Measurements from ENCODE around the gene TNIK. TPM values are rescaled to one million over a fixed set of nuclear protein-coding genes. Genes with fewer than 3 reads are reported as not detected.
"Not testable (repeated sequence)": the region's sequence is repeated elsewhere in the genome, so short reads cannot be mapped to it uniquely, and the experiment has no call there.

The TNIK gene
- total RNA-seq, 1 donor from 2014 or later = 15.5 TPM

DNA sequence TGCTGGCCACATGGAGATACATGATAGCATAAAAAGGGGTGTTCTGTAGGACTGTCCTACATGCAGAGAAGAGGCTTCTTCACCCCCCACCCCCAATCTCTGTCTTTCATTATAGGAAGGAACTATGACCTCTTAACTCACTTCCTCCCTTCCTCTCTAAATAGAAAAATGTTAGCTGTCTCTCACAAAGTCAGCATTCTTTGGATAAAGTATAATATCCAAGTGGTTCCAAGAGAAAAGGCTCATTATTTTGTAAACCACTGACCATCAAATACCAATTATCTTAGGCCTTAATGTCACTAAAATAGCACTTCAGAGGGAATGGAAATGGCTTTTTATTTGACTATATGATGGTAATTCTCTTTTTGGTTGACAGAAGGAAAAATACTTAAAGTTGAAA is 338.4 kb downstream of the TNIK start:
- no peak overlapping the region for H3K4me3 Mint-ChIP-seq (ENCODE audit: unreplicated experiment)
- H3K36me3 Mint-ChIP-seq (ENCODE audit: unreplicated experiment) = peaks cover 25% of the 10 kb centered on the region
- H3K27ac Mint-ChIP-seq (ENCODE audit: unreplicated experiment) = no peak overlapping the region
- no peak for DNase-seq (ENCODE audit: extremely low spot score, unreplicated experiment)
- peaks cover 14% of the 10 kb centered on the region for H3K4me1 Mint-ChIP-seq (ENCODE audit: unreplicated experiment)
- TF ChIP-seq, protein P1, sequence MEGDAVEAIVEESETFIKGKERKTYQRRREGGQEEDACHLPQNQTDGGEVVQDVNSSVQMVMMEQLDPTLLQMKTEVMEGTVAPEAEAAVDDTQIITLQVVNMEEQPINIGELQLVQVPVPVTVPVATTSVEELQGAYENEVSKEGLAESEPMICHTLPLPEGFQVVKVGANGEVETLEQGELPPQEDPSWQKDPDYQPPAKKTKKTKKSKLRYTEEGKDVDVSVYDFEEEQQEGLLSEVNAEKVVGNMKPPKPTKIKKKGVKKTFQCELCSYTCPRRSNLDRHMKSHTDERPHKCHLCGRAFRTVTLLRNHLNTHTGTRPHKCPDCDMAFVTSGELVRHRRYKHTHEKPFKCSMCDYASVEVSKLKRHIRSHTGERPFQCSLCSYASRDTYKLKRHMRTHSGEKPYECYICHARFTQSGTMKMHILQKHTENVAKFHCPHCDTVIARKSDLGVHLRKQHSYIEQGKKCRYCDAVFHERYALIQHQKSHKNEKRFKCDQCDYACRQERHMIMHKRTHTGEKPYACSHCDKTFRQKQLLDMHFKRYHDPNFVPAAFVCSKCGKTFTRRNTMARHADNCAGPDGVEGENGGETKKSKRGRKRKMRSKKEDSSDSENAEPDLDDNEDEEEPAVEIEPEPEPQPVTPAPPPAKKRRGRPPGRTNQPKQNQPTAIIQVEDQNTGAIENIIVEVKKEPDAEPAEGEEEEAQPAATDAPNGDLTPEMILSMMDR (IDR thresholded peaks at IDR 0.05) = no peak
- no peaks in the 10 kb centered on the region for H3K27me3 Mint-ChIP-seq (ENCODE audit: unreplicated experiment)
- H3K9me3 Mint-ChIP-seq (ENCODE audit: unreplicated experiment) = no peaks in the 10 kb centered on the region

DNA sequence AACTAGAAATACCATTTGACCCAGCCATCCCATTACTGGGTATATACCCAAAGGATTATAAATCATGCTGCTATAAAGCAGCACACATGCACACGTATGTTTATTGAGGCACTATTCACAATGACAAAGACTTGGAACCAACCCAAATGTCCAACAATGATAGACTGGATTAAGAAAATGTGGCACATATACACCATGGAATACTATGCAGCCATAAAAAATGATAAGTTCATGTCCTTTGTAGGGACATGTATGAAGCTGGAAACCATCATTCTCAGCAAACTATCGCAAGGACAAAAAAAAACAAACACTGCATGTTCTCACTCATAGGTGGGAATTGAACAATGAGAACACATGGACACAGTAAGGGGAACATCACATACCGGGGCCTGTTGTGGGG is 340.8 kb downstream of the TNIK start:
- DNase-seq (ENCODE audit: extremely low spot score, unreplicated experiment); H3K27me3 Mint-ChIP-seq (ENCODE audit: unreplicated experiment); H3K4me3 Mint-ChIP-seq (ENCODE audit: unreplicated experiment); H3K9me3 Mint-ChIP-seq (ENCODE audit: unreplicated experiment); H3K27ac Mint-ChIP-seq (ENCODE audit: unreplicated experiment): not testable (repeated sequence)
- Mint-ChIP-seq H3K4me1 (ENCODE audit: unreplicated experiment) (peaks cover 11% of the 10 kb centered on the region), H3K36me3 (ENCODE audit: unreplicated experiment) (peaks cover 23% of the 10 kb centered on the region)

DNA sequence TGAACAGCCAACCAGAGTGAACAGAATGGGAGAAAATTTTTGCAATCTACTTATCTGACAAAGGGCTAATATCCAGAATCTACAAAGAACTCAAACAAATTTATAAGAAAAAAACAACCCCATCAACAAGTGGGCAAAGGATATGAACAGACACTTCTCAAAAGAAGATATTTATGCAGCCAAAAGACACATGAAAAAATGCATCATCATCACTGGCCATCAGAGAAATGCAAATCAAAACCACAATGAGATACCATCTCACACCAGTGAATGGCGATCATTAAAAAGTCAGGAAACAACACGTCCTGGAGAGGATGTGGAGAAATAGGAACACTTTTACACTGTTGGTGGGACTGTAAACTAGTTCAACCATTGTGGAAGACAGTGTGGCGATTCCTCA is 341.2 kb downstream of the TNIK start:
- H3K9me3 Mint-ChIP-seq (ENCODE audit: unreplicated experiment); H3K27ac Mint-ChIP-seq (ENCODE audit: unreplicated experiment); H3K27me3 Mint-ChIP-seq (ENCODE audit: unreplicated experiment); DNase-seq (ENCODE audit: extremely low spot score, unreplicated experiment); H3K4me3 Mint-ChIP-seq (ENCODE audit: unreplicated experiment): not testable (repeated sequence)
- H3K36me3 Mint-ChIP-seq (ENCODE audit: unreplicated experiment) = peaks cover 21% of the 10 kb centered on the region
- peaks cover 11% of the 10 kb centered on the region for H3K4me1 Mint-ChIP-seq (ENCODE audit: unreplicated experiment)

DNA sequence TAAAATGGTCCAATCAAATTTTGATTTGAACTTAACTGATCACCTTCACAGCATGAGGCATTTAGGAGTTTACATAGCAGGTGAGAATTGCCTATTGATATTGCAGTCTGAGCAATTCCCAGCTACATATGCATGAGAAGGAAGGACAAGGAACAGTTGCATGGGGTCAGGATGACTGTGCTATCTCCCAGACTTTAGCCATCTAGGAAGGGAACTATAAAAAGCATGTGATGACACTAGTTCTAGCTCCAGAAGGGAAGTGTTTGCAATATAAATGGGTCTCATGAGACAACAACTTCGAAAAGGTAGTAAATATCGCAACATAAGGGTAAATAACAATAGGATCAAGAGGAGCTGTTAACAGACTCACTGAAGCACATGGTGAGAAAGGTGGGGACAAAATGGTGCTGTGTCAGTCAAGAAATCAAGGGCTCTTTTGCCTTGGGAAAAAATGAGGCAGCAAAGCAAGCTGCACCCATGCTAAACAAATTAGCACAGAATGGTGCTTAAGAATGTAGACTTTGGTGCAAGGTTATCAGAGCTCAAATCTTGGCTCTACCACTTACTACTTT is 343.3 kb downstream of the TNIK start:
- Mint-ChIP-seq H3K27ac (ENCODE audit: unreplicated experiment) (no peak overlapping the region), H3K4me1 (ENCODE audit: unreplicated experiment) (peaks cover 4% of the 10 kb centered on the region), H3K9me3 (ENCODE audit: unreplicated experiment) (no peaks in the 10 kb centered on the region), H3K27me3 (ENCODE audit: unreplicated experiment) (no peaks in the 10 kb centered on the region), H3K4me3 (ENCODE audit: unreplicated experiment) (no peak overlapping the region), H3K36me3 (ENCODE audit: unreplicated experiment) (peaks cover 17% of the 10 kb centered on the region)
- TF ChIP-seq, protein P1 (IDR thresholded peaks at IDR 0.05) = no peak
- DNase-seq (ENCODE audit: extremely low spot score, unreplicated experiment) = no peak

DNA sequence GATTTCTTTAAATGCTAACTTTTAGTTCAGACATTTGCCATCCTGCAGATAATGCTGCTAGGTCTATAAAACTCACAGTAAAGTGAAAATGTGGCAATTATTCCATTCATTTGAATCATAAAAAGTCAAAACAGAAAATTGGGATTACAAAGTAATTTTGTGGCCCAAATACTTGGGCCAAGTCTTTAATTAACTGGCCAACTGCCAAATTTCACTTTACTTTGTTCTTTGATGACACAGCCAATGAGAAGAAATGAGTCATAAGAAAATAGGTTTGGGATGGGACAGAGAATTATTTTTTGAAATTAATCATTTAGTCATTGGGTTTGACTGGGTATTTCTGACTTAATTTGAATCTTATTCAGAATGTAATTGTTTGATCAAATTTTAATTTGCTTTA is 343.8 kb downstream of the TNIK start:
- Mint-ChIP-seq H3K9me3 (ENCODE audit: unreplicated experiment) (no peaks in the 10 kb centered on the region), H3K27ac (ENCODE audit: unreplicated experiment) (no peak overlapping the region), H3K36me3 (ENCODE audit: unreplicated experiment) (peaks cover 17% of the 10 kb centered on the region), H3K4me1 (ENCODE audit: unreplicated experiment) (no peaks in the 10 kb centered on the region), H3K27me3 (ENCODE audit: unreplicated experiment) (no peaks in the 10 kb centered on the region), H3K4me3 (ENCODE audit: unreplicated experiment) (no peak overlapping the region)
- no peak for DNase-seq (ENCODE audit: extremely low spot score, unreplicated experiment)
- TF ChIP-seq, protein P1 (IDR thresholded peaks at IDR 0.05) = no peak

DNA sequence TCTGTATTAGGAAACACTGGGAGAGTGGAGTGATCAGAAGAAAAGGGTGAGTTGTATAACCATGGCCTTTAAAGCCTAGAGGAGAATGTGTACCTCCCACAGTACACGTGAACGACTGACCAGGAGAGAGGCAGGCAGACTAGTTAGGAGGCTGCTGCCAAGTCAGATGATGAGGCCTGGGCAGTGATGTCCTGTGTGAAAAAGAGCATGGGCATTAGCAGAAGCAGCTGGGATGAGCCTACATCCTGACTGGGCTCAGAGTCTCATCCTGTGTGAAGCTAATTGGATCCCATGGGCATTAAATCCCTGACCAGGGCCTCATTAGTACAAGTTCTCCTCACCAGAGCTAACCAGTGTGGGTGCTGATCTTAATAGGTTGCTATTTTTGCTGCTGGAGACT is 344.5 kb downstream of the TNIK start:
- Mint-ChIP-seq H3K4me1 (ENCODE audit: unreplicated experiment) (no peaks in the 10 kb centered on the region), H3K9me3 (ENCODE audit: unreplicated experiment) (no peaks in the 10 kb centered on the region), H3K4me3 (ENCODE audit: unreplicated experiment) (no peak overlapping the region), H3K27ac (ENCODE audit: unreplicated experiment) (no peak overlapping the region), H3K27me3 (ENCODE audit: unreplicated experiment) (no peaks in the 10 kb centered on the region), H3K36me3 (ENCODE audit: unreplicated experiment) (peaks cover 13% of the 10 kb centered on the region)
- TF ChIP-seq, protein P1 (IDR thresholded peaks at IDR 0.05) = no peak
- no peak for DNase-seq (ENCODE audit: extremely low spot score, unreplicated experiment)
